HEK293T (cell line): ENCODE data around the gene FLNB.

ENCODE experiments used
- BHLHE40 ChIP-seq: fragments of 450-650 bp; IDR thresholded peaks from 2 replicates; pipeline ENCODE4 v1.6.1; 2016; ENCODE audit warnings: mild to moderate bottlenecking, moderate library complexity, borderline replicate concordance
- CTBP1 ChIP-seq: fragments of 450-650 bp; IDR thresholded peaks from 2 replicates; pipeline ENCODE4 v1.6.1; 2016; ENCODE audit warnings: borderline replicate concordance
- FOXA1 ChIP-seq: fragments of 450-650 bp; IDR thresholded peaks from 2 replicates; pipeline ENCODE4 v1.6.1; 2016; ENCODE audit warnings: mild to moderate bottlenecking
- FOXK2 ChIP-seq: fragments of 450-650 bp; IDR thresholded peaks from 2 replicates; pipeline ENCODE4 v1.6.1; 2016; ENCODE audit warnings: mild to moderate bottlenecking
- FOXM1 ChIP-seq: fragments of 450-650 bp; IDR thresholded peaks from 2 replicates; pipeline ENCODE4 v1.6.1; 2017; ENCODE audit warnings: mild to moderate bottlenecking, borderline replicate concordance
- HDGF ChIP-seq: fragments of 450-650 bp; IDR thresholded peaks from 2 replicates; pipeline ENCODE4 v1.6.1; 2017; ENCODE audit warnings: antibody characterized with exemption, borderline replicate concordance
- L3MBTL2 ChIP-seq: fragments of 450-650 bp; conservative IDR thresholded peaks from 2 replicates; pipeline ENCODE4 v1.6.1; 2016; ENCODE audit warnings: mild to moderate bottlenecking
- SP1 ChIP-seq: fragments of 450-650 bp; IDR thresholded peaks from 2 replicates; pipeline ENCODE4 v1.6.1; 2017
- SUZ12 ChIP-seq: fragments of 450-650 bp; IDR thresholded peaks from 2 replicates; pipeline ENCODE4 v1.6.1; 2016; ENCODE audit warnings: mild to moderate bottlenecking
- TARDBP ChIP-seq: fragments of 450-650 bp; IDR thresholded peaks from 2 replicates; pipeline ENCODE4 v1.6.1; 2016
- ZNF384 ChIP-seq: fragments of 450-650 bp; IDR thresholded peaks from 2 replicates; pipeline ENCODE4 v1.6.1; 2016
- TF ChIP-seq, protein P1 (sequence below): fragments of 450-650 bp; IDR thresholded peaks from 2 replicates; pipeline ENCODE4 v1.6.1; 2016

DNA sequence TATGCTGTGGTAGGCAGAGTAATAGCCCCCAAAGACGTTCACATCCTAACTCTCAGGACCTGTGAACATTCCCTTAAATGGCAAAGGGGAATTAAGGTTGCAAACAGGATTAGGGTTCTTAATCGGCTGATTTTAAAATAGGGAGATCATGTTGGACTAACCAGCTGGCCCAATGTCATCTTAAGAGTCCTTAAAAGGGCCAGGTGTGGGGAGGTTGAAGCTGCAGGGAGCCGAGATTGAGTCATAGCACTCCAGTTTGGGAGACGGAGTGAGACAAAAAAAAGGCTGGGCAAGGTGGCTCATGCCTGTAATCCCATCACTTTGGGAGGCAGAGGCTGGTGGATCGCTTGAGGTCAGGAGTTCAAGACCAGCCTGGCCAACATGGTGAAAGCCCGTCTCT lies 1.6 kb upstream of the FLNB start:
- TF ChIP-seq CTBP1 = no peak
- TF ChIP-seq HDGF = no peak
- no peak for TF ChIP-seq TARDBP
- TF ChIP-seq BHLHE40 = no peak
- TF ChIP-seq, protein P1, sequence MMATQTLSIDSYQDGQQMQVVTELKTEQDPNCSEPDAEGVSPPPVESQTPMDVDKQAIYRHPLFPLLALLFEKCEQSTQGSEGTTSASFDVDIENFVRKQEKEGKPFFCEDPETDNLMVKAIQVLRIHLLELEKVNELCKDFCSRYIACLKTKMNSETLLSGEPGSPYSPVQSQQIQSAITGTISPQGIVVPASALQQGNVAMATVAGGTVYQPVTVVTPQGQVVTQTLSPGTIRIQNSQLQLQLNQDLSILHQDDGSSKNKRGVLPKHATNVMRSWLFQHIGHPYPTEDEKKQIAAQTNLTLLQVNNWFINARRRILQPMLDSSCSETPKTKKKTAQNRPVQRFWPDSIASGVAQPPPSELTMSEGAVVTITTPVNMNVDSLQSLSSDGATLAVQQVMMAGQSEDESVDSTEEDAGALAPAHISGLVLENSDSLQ = no peak
- TF ChIP-seq FOXA1 = no peak
- no peak for TF ChIP-seq SP1
- no peak for TF ChIP-seq L3MBTL2
- no peak for TF ChIP-seq ZNF384
- TF ChIP-seq FOXM1 = no peak
- no peak for TF ChIP-seq SUZ12
- TF ChIP-seq FOXK2 = no peak
